HEK293T (cell line): ENCODE measurements around the gene SPAG16.

Source experiments
- FOXK2 ChIP-seq: fragments of 450-650 bp; IDR thresholded peaks from 2 replicates; pipeline ENCODE4 v1.6.1; 2016; ENCODE audit warnings: mild to moderate bottlenecking
- HDGF ChIP-seq: fragments of 450-650 bp; IDR thresholded peaks from 2 replicates; pipeline ENCODE4 v1.6.1; 2017; ENCODE audit warnings: antibody characterized with exemption, borderline replicate concordance
- TARDBP ChIP-seq: fragments of 450-650 bp; IDR thresholded peaks from 2 replicates; pipeline ENCODE4 v1.6.1; 2016
- TF ChIP-seq, protein P1 (sequence below): fragments of 450-650 bp; IDR thresholded peaks from 2 replicates; pipeline ENCODE4 v1.6.1; 2016

DNA sequence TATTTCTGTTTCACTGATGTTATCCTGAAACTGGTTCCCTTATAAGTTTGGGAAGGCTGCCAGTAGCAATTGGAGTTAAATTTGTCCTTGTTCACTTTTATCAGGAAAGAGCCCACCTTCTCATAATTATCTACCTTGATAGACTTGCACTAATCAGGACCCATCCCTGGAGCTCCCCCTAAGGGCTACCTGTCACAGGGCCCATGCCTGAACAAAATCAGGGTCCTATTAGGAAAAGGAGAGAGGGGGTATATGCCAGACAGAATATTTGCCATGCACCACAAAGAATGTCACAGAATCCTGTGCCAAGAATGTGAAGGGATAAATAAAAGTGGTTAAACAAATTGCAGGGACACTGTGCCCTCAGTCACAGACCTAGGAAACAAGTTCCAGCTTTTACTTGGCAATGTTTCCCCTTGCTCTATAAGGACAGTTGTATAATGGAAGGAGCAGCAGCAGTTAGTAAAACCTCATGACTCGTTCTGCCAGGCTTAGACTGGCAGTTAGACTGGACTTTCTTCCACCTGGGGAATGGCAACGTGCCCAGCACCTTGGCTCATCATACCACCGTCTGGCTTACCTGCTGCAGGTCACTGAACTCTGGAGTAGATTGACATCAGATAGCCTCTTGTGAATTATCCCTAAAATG, 1094.3 kb downstream of the SPAG16 start:
- TF ChIP-seq, protein P1, sequence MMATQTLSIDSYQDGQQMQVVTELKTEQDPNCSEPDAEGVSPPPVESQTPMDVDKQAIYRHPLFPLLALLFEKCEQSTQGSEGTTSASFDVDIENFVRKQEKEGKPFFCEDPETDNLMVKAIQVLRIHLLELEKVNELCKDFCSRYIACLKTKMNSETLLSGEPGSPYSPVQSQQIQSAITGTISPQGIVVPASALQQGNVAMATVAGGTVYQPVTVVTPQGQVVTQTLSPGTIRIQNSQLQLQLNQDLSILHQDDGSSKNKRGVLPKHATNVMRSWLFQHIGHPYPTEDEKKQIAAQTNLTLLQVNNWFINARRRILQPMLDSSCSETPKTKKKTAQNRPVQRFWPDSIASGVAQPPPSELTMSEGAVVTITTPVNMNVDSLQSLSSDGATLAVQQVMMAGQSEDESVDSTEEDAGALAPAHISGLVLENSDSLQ, result no peak
- TF ChIP-seq TARDBP (no peak), HDGF (no peak), FOXK2 (no peak)
